Peyer's patch (tissue), 4 donors: ENCODE data around the gene FTO.

ENCODE experiments used
- CTCF ChIP-seq, 6 experiments: fragments of 450-650 bp in 4 of 6; fragments of 200-600 bp in 2 of 6; sonication (generic) in 1 of 6; IDR thresholded peaks; one replicate each; pipeline ENCODE4 v1.5.1; 2017 to 2019; ENCODE audit warnings: antibody characterized with exemption in 6 of 6, mild to moderate bottlenecking in 3 of 6, moderate library complexity in 1 of 6
- POLR2A ChIP-seq, 2 donors: fragments of 450-650 bp; IDR thresholded peaks; one replicate each; pipeline ENCODE4 v1.5.1; 2017; ENCODE audit warnings: antibody characterized with exemption in 2 of 2, mild to moderate bottlenecking in 2 of 2, moderate library complexity in 2 of 2

- TF ChIP-seq POLR2A (IDR thresholded peaks at IDR 0.05) (no peak), CTCF (IDR thresholded peaks at IDR 0.05) (no peak)
Observed at GRCh38 chr16:54116124-54116655, 412.2 kb downstream of the FTO start.
